OCI-M2 (cell line): ENCODE results near the gene NDUFB6.
"Not testable (repeated sequence)": the region's sequence is repeated elsewhere in the genome, so short reads cannot be mapped to it uniquely, and the experiment has no call there.

Experiments used
- DNase-seq: peaks from one replicate; lab custom pipeline; 2025; ENCODE audit not compliant: unreplicated experiment; lab: John Stamatoyannopoulos, UW

The NDUFB6 gene

GRCh38 chr9:32572900-32573523 lies at the start of gene NDUFB6:
TSS of gene NDUFB6 (minus strand) at chr9:32573159. CDS start at chr9:32573060, 99 bp downstream.
- peak; percentile 32 for DNase-seq

- no peak for DNase-seq
These were observed 45.3 kb upstream of the NDUFB6 start for GRCh38 chr9:32618261-32618660.

GRCh38 chr9:32606811-32607210 lies 33.9 kb upstream of the NDUFB6 start:
- DNase-seq: no peak

GRCh38 chr9:32603914-32604852 lies 31.2 kb upstream of the NDUFB6 start:
- DNase-seq: no peak

GRCh38 chr9:32599021-32599420 lies 26.1 kb upstream of the NDUFB6 start:
- not testable (repeated sequence) for DNase-seq

GRCh38 chr9:32596936-32597335 lies 24.0 kb upstream of the NDUFB6 start:
- no peak for DNase-seq

GRCh38 chr9:32596096-32596865 lies 23.3 kb upstream of the NDUFB6 start:
- DNase-seq: no peak

- no peak for DNase-seq
These were observed 17.9 kb upstream of the NDUFB6 start for GRCh38 chr9:32590898-32591297.

- DNase-seq: no peak
These were observed 17.5 kb upstream of the NDUFB6 start for GRCh38 chr9:32590476-32590875.

- no peak for DNase-seq
These were observed 16.2 kb upstream of the NDUFB6 start for GRCh38 chr9:32589083-32589723.

- DNase-seq: no peak
These were observed 14.9 kb upstream of the NDUFB6 start for GRCh38 chr9:32587901-32588300.

GRCh38 chr9:32584784-32585183 lies 11.8 kb upstream of the NDUFB6 start:
- DNase-seq: no peak

- peak; percentile 11 for DNase-seq
These were observed 8.7 kb upstream of the NDUFB6 start for GRCh38 chr9:32581512-32582143.

- DNase-seq: peak; percentile 4
These were observed 7.8 kb upstream of the NDUFB6 start for GRCh38 chr9:32580631-32581300.

GRCh38 chr9:32579706-32580331 lies 6.9 kb upstream of the NDUFB6 start:
- DNase-seq: peak; percentile 19

- DNase-seq: no peak
These were observed 6.0 kb upstream of the NDUFB6 start for GRCh38 chr9:32578976-32579375.

GRCh38 chr9:32577316-32577715 lies 4.4 kb upstream of the NDUFB6 start:
- no peak for DNase-seq

GRCh38 chr9:32574858-32575257 lies 1.9 kb upstream of the NDUFB6 start:
- no peak for DNase-seq

GRCh38 chr9:32573821-32574220 lies 862 bp upstream of the NDUFB6 start:
- DNase-seq: no peak
